ENCODE data around the gene ZBTB39.
A peak's percentile ranks its signal among the peaks of the same experiment; 100 is the strongest.
"Not testable (repeated sequence)": the region's sequence is repeated elsewhere in the genome, so short reads cannot be mapped to it uniquely, and the experiment has no call there.

The ZBTB39 gene

DNA sequence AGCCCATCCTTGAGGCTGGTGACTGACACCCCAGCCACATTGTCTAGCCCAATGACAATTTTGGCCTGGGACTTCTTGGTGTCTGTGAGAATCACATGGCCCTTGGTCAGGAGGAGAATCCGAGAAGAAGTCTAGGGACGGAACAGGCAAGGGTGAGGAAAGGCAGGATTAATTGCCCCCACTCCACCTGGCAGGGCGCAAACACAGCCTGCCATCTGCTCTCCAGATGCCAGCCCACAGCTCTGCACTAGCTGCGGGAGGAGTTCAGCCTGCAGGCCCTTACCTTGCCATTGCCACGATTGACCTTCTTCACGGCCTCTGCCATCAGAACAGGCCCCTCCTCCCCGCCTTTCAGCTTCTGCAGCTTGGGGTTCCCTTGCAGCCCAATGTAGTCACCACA lies 23.1 kb upstream of the ZBTB39 start:
- no peak for DNase-seq

DNA sequence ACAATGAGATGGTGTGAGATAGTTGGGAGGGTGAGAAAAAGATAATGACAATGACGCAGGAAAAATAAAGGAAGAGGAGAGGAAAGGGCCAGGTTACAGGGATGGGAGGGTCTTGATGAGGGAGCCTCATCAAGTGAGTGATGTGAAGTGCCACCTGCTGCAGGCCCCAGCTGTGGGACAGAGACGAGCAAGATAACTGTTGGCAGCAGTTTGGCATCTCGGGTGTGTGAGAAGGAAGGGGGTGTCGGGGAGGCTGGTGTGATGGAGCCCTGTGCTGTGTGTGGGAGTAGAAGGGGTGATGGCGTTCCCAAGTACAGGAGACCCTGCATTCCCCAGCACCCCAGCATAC lies 21.4 kb upstream of the ZBTB39 start:
- peak; percentile 13 for DNase-seq

DNA sequence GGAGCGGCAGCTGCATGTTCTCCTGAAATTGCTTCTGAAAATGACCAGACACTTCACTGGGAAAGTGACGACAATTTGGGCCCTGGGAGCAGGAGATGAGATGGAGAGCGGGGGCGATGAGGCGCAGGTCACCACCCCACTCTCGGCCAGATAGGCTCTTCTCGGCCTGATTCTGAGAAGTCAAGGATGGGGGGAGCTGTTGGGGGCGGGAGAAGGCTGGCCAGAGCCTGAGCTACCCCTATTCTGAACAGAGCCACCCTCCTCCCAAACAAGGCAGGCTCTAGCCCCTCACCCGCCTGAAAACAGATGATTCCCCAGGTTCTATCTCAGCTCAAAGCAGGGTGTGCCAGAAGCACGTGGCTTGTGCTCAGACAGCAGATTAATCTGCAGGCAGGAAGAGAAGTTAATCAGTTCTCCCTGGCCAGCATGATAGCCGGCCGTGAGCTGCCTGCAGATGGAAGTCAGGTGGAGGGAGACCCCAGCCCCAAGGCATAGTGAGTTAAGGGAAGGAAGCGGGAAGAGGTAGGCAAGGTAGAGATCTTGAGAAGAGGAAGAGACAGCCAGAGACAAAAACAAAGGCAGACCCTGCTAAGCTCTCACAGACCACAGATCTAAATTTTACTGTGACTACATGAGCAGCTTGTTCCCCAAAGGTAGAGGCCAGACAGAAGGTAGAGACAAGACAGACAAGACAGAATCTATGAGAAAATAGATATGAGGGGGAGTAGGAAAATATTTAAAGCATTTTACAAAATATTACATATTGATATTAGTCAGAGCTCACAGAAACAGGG lies 20.9 kb upstream of the ZBTB39 start:
- no peak for DNase-seq

- no peak for DNase-seq
These were observed 18.9 kb upstream of the ZBTB39 start for GRCh38 chr12:57025196-57025595.

DNA sequence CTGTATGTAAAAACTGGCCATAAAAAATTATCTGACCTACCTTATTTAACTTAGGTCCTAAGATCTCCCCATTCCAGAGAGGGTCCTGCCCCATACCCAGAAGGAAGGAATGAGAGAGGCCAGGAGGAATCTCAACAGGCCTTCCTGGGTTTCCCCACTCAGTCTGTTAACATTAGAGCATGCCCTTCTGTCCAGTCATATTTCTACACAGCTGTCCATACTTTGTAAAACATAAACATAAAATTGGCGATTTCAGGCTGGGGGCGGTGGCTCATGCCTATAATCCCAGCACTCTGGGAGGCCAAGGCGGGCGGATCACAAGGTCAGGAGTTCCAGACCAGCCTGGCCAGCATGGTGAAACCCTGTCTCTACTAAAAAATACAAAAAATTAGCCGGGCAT lies 16.0 kb upstream of the ZBTB39 start:
- not testable (repeated sequence) for DNase-seq

- no peak for DNase-seq
These were observed 13.8 kb upstream of the ZBTB39 start for GRCh38 chr12:57019983-57020719.

GRCh38 chr12:57018906-57019305 lies 12.6 kb upstream of the ZBTB39 start:
- DNase-seq, result no peak

- not testable (repeated sequence) for DNase-seq
These were observed 12.0 kb upstream of the ZBTB39 start for GRCh38 chr12:57018353-57018752.

DNA sequence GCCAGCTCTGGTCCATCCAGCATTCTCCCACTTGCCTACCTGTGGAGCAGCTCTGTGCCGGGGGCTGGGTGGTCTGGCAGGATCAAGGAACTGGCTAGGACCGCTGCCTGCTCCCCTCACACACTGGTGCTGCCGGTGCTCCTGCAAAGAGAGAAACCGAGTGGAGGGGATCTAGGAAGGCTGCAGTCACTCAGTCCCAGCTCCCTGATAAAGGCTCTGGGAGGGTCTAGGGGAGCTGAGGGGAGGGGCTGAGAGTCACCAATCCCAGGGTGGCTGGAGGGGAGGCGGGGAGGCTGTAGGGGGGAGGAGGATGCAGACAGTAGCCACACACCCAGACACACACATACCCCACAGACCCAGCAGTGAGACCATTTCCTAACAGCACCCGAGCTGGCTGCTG lies 10.0 kb upstream of the ZBTB39 start, which contains the start of gene TAC3:
Gene TAC3, minus strand, starts transcription at position 182 of the 400 bp plus-strand sequence. CDS start 732 bp downstream, outside the sequence.
- DNase-seq, result no peak

GRCh38 chr12:57012600-57013465 lies 6.5 kb upstream of the ZBTB39 start:
- no peak for DNase-seq

DNA sequence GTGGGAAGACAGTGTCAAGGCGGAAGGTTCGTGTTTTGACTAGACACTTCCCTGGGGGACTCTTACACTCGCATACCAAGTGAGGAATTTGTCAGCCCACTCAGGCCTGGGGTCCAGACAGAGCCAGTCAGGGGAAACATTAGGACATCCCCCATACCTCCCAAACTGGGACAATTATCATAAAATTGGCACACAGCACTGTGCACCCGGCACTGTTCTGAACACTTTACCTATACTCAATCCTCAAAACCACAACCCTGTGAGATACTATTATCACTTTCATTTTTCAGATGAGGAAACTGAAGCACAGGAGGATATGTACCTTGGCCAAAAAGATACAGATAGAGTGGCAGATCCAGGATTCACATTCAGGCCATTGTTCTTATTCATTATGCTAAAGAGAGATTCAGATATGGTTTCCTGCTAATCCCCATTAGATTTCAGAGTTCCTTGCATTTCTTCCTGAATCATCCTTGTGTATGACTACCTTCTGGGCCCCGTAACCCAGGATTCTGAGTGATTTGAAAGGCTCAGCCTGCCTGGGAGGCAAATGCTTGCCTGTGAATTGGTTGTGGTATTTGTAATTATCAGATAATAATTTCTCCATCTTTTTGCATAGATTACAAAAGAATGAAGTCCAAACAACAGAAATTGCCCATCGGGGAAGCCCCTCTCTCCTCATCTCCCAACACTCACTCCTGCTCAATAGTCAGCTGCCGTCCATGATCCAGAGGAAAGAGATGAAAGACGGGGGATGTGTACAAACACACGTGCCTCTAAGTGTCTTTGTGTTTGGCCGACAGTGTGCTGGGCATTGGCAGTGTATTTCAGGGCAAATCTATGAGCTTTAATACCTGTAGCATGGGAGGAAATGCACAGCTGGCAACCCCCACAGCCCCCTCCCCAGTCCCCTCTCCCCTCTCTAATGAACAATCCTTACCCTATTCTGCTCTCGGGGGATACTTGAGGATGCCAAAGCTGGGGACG lies 5.4 kb upstream of the ZBTB39 start:
- DNase-seq, result peak; percentile 7

- DNase-seq, result no peak
These were observed 4.4 kb upstream of the ZBTB39 start for GRCh38 chr12:57010627-57011247.

GRCh38 chr12:57009949-57010626 lies 3.7 kb upstream of the ZBTB39 start:
- DNase-seq, result no peak

DNA sequence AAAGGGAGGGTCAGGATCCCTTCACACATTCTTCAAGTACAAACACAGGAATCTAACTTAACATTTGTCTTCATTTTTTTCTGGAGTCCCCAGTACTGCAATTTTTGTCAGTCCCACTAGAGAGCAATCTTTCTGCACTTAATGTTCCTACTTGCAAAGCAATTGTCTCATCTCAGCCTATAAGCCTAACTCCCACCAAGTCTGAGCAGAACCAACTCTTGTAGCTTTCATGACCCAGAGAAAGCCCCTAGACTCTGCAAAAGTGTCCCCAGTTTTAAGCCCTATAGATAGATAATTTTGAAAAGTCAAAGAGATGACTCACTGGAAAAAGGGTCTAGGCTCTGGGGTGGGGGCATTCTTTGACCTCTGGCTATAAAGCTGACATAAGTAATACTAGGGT lies 1.8 kb upstream of the ZBTB39 start:
- no peak for DNase-seq

GRCh38 chr12:57006809-57007475 lies 596 bp upstream of the ZBTB39 start:
- peak; percentile 12 for DNase-seq

GRCh38 chr12:57004651-57005050 lies 1.7 kb downstream of the ZBTB39 start:
- no peak for DNase-seq

- DNase-seq, result no peak
These were observed 3.0 kb downstream of the ZBTB39 start for GRCh38 chr12:57003395-57003794.

GRCh38 chr12:57001448-57001906 lies 4.9 kb downstream of the ZBTB39 start:
- DNase-seq, result peak; percentile 77

DNA sequence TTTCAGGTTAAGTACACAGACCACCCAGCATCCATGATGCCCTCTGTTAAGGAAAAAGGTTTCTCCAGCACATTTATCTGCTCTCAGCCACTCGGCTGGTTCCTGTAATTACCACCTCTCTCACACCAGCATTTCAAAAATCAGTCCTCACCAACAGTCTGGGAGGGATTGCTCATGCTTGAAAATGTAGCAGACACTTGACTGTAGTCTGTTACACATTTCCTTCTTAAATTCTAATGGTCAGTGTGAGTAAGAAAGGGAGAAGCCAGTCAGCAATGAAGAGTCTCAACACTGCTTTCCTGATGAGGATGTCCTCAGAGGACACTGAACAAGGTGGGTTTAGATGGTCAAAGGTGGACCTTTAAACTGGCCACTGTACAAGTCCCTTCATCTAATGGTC lies 6.0 kb downstream of the ZBTB39 start:
- no peak for DNase-seq

GRCh38 chr12:56999456-56999855 lies 6.9 kb downstream of the ZBTB39 start:
- DNase-seq, result no peak

All from activated naive CD4-positive, alpha-beta T cell treated with Interleukin-2 at 50 U/mL for 16 hours (primary cell).